ENCODE data around the gene PHOSPHO1. TPM values are rescaled to one million over a fixed set of nuclear protein-coding genes. Genes with fewer than 3 reads are reported as not detected.
A peak's percentile ranks its signal among the peaks of the same experiment; 100 is the strongest.

Gene PHOSPHO1
- total and polyA plus RNA-seq, 2 of the 13 experiments (the other 11 are each of a cell fraction or from before 2014, with no cell fraction given), result not detected

DNA sequence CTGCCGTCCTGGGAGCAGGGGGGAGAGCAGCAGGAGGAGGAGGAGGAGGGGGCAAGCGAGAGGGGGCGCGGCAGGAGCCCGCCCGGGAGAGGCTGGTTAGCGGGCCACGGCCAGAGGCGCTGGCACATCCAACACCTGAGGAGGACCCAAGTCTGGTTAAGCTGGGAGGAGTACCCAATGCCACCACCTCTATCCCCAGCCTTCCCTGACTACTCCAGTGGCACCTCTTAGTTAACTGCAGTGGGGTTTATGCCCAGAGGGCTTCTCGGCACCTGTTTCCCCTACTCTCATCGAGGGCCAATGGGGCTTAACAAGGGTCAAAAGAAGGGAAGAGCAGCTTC is 5.6 kb downstream of the PHOSPHO1 start:
- no TSS peak for BruUV-seq (replicated peaks)
- Histone ChIP-seq H3K9me3 (ENCODE audit: low read length) (no peaks in the 10 kb centered on the region), H2AFZ (ENCODE audit: low read length) (no peak overlapping the region), H3K27me3 (ENCODE audit: control insufficient read depth in 1 of 2, insufficient read depth in 2 of 2, low read length in 2 of 2) (peaks cover 12 to 74% of the 10 kb centered on the region in 2 experiments; a peak in 4 of 5 replicates), H3K4me3 (replicated peaks in 1 of 3; ENCODE audit: insufficient read depth in 1 of 3, low read depth in 2 of 3, low read length in 3 of 3) (no peak overlapping the region), H3K4me1 (ENCODE audit: insufficient read depth, low read length) (peaks cover 32% of the 10 kb centered on the region), H3K9ac (ENCODE audit: insufficient read depth, low read depth, low read length) (no peak overlapping the region), H4K20me1 (ENCODE audit: insufficient read depth, low read length) (no peaks in the 10 kb centered on the region), H3K36me3 (replicated peaks in 1 of 2; ENCODE audit: control insufficient read depth in 1 of 2, insufficient read depth in 2 of 2, low read length in 2 of 2) (no peaks in the 10 kb centered on the region), H3K79me2 (ENCODE audit: insufficient read depth, low read length) (no peaks in the 10 kb centered on the region), H3K4me2 (ENCODE audit: low read depth, low read length) (no peak overlapping the region), H3K27ac (ENCODE audit: extremely low read length, insufficient read depth, low read length) (no peak overlapping the region)
- FAIRE-seq, result no peak
- CTCF ChIA-PET (ENCODE audit: low intra/inter-chr PET ratio, low total read pairs), result no interaction called here
- no peak for ATAC-seq
- DNase-seq (ENCODE audit: low spot score), result no peak
- intact Hi-C loops (cut with micrococcal nuclease; ENCODE audit: unreplicated experiment), result no loop called here
- TF ChIP-seq RELA (CRISPR knock-in tag; IDR thresholded peaks at IDR 0.05) (no peak), GLI4 (CRISPR knock-in tag; IDR thresholded peaks at IDR 0.05; ENCODE audit: borderline replicate concordance) (no peak), ARHGAP35 (CRISPR knock-in tag; IDR thresholded peaks at IDR 0.05; ENCODE audit: borderline replicate concordance) (no peak), NAIF1 (CRISPR knock-in tag; IDR thresholded peaks at IDR 0.05; ENCODE audit: borderline replicate concordance) (no peak), HMG20A (CRISPR knock-in tag; IDR thresholded peaks at IDR 0.05; ENCODE audit: borderline replicate concordance) (no peak), ZNF83 (CRISPR knock-in tag; IDR thresholded peaks at IDR 0.05; ENCODE audit: borderline replicate concordance) (no peak), ZNF678 (CRISPR knock-in tag; IDR thresholded peaks at IDR 0.05) (no peak)
- in situ Hi-C loops (cut with HindIII; ENCODE audit: extremely low pct_ligation_motif_present, low pct_unique_long_range_greater_than_20kb), result loop anchor here (5.0 kb wide), 1 partner anchor 43 kb away; no protein-coding TSS in a partner anchor
- POLR2A ChIA-PET, result no interaction called here
- WGBS (ENCODE audit: low lambda C conversion rate), result 26% methylated on average over 3 of the region's 11 CpGs

DNA sequence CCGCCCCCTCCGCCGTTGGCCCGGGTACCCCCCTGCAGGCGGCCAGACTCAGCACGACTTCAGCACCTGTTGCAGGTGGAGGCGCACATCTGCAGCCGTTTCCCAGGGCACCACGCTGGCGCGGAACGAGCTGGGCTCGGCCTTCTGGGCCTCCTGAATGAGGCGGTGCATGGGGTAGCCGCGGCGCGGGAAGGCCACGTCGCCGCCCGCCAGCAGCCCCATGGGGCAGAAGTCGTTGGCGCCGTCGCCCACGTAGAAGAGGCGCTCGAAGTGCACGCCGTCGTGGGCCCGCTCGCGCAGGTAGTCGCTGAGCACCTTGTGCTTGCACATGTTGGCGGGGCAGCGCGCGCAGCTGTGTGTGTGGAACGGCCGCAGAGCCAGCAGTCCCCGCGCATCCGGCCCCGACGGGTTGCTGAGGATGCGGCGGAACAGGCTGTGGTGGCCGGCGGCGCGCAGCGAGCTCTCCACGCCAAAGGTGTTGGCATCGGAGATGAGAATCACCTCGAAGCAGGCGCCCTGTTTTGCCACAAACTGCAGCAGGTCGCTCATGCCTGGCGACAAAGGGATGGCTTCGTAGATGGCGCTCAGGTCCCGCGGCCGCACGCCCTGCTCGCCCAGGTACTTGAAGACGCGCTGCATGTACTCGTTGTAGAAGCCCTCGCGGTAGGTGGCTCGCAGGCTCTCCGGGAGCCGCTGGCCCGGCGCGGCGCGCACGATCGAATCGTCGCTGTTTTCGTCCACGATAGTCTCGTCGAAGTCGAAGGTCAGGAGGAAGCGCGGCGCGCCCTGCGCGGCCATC is 6.2 kb downstream of the PHOSPHO1 start:
- Histone ChIP-seq H3K4me2 (ENCODE audit: low read depth, low read length) (peak overlapping the region; percentile 39), H3K4me1 (ENCODE audit: insufficient read depth, low read length) (peaks cover 26% of the 10 kb centered on the region), H2AFZ (ENCODE audit: low read length) (no peak overlapping the region), H3K9me3 (ENCODE audit: low read length) (no peaks in the 10 kb centered on the region), H3K4me3 (replicated peaks in 1 of 3; ENCODE audit: insufficient read depth in 1 of 3, low read depth in 2 of 3, low read length in 3 of 3) (peak overlapping the region in 1 of 3 experiments; percentile 47; a peak in 1 of 6 replicates), H3K9ac (ENCODE audit: insufficient read depth, low read depth, low read length) (no peak overlapping the region), H3K27ac (ENCODE audit: extremely low read length, insufficient read depth, low read length) (no peak overlapping the region), H3K27me3 (ENCODE audit: control insufficient read depth in 1 of 2, insufficient read depth in 2 of 2, low read length in 2 of 2) (peaks cover 12 to 68% of the 10 kb centered on the region in 2 experiments; a peak in 4 of 5 replicates), H4K20me1 (ENCODE audit: insufficient read depth, low read length) (no peaks in the 10 kb centered on the region), H3K79me2 (ENCODE audit: insufficient read depth, low read length) (no peaks in the 10 kb centered on the region), H3K36me3 (replicated peaks in 1 of 2; ENCODE audit: control insufficient read depth in 1 of 2, insufficient read depth in 2 of 2, low read length in 2 of 2) (no peaks in the 10 kb centered on the region)
- intact Hi-C loops (cut with micrococcal nuclease; ENCODE audit: unreplicated experiment) (no loop called here), in situ Hi-C loops (cut with HindIII; ENCODE audit: extremely low pct_ligation_motif_present, low pct_unique_long_range_greater_than_20kb) (no loop called here)
- BruUV-seq (replicated peaks), result no TSS peak
- ChIA-PET POLR2A (no interaction called here), CTCF (ENCODE audit: low intra/inter-chr PET ratio, low total read pairs) (no interaction called here)
- FAIRE-seq, result no peak
- peak; percentile 22 for ATAC-seq
- DNase-seq (ENCODE audit: low spot score), result no peak
- WGBS (ENCODE audit: low lambda C conversion rate), result 49% methylated on average over 72 of the region's 95 CpGs
- TF ChIP-seq ZNF563 (CRISPR knock-in tag; IDR thresholded peaks at IDR 0.05) (0 out of 2 replicates have a peak, but pooled peaks have one; percentile 47), ZMYM4 (CRISPR knock-in tag; IDR thresholded peaks at IDR 0.05) (no peak)
- TF ChIP-seq, protein P1, sequence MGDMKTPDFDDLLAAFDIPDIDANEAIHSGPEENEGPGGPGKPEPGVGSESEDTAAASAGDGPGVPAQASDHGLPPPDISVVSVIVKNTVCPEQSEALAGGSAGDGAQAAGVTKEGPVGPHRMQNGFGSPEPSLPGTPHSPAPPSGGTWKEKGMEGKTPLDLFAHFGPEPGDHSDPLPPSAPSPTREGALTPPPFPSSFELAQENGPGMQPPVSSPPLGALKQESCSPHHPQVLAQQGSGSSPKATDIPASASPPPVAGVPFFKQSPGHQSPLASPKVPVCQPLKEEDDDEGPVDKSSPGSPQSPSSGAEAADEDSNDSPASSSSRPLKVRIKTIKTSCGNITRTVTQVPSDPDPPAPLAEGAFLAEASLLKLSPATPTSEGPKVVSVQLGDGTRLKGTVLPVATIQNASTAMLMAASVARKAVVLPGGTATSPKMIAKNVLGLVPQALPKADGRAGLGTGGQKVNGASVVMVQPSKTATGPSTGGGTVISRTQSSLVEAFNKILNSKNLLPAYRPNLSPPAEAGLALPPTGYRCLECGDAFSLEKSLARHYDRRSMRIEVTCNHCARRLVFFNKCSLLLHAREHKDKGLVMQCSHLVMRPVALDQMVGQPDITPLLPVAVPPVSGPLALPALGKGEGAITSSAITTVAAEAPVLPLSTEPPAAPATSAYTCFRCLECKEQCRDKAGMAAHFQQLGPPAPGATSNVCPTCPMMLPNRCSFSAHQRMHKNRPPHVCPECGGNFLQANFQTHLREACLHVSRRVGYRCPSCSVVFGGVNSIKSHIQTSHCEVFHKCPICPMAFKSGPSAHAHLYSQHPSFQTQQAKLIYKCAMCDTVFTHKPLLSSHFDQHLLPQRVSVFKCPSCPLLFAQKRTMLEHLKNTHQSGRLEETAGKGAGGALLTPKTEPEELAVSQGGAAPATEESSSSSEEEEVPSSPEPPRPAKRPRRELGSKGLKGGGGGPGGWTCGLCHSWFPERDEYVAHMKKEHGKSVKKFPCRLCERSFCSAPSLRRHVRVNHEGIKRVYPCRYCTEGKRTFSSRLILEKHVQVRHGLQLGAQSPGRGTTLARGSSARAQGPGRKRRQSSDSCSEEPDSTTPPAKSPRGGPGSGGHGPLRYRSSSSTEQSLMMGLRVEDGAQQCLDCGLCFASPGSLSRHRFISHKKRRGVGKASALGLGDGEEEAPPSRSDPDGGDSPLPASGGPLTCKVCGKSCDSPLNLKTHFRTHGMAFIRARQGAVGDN (CRISPR knock-in tag; IDR thresholded peaks at IDR 0.05), result peak; percentile 66
- TF ChIP-seq, protein P2, sequence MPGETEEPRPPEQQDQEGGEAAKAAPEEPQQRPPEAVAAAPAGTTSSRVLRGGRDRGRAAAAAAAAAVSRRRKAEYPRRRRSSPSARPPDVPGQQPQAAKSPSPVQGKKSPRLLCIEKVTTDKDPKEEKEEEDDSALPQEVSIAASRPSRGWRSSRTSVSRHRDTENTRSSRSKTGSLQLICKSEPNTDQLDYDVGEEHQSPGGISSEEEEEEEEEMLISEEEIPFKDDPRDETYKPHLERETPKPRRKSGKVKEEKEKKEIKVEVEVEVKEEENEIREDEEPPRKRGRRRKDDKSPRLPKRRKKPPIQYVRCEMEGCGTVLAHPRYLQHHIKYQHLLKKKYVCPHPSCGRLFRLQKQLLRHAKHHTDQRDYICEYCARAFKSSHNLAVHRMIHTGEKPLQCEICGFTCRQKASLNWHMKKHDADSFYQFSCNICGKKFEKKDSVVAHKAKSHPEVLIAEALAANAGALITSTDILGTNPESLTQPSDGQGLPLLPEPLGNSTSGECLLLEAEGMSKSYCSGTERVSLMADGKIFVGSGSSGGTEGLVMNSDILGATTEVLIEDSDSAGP (CRISPR knock-in tag; IDR thresholded peaks at IDR 0.05; ENCODE audit: borderline replicate concordance), result peak; percentile 16; the same call in 1 of the 2 replicates
